ENCODE results near the gene PDX1.

The PDX1 gene

GRCh38 chr13:27919934-27920676 lies at the start of gene PDX1:
PDX1 (plus strand) TSS chr13:27920000; CDS start chr13:27920139, 139 bp downstream.
- Histone ChIP-seq H3K27me3 (ENCODE audit: insufficient read depth, low read depth) (peaks cover 8% of the 10 kb centered on the region; the same call in 1 of the 2 replicates), H3K36me3 (ENCODE audit: insufficient read depth) (no peaks in the 10 kb centered on the region), H3K27ac (no peak within 1 kb of the TSS), H3K9ac (no peak within 1 kb of the TSS), H3K4me2 (peak within 1 kb of the TSS; percentile 42; the same call in 1 of the 2 replicates), H3K4me3 (IDR thresholded peaks at IDR 0.05; ENCODE audit: insufficient read depth, low read depth, low read length) (no peak within 1 kb of the TSS), H4K20me1 (ENCODE audit: insufficient read depth) (no peaks in the 10 kb centered on the region), H2AFZ (ENCODE audit: low read depth) (peak within 1 kb of the TSS; percentile 82), H3K4me1 (ENCODE audit: low read depth, poor library complexity, severe bottlenecking) (peaks cover 6% of the 10 kb centered on the region), H3K79me2 (ENCODE audit: insufficient read depth, low read depth) (no peaks in the 10 kb centered on the region)
- no peak for TF ChIP-seq CTCF (conservative IDR thresholded peaks at IDR 0.05; ENCODE audit: low read depth, low read length)

- Histone ChIP-seq H3K4me2 (no peak overlapping the region), H3K4me1 (ENCODE audit: low read depth, poor library complexity, severe bottlenecking) (no peaks in the 10 kb centered on the region), H4K20me1 (ENCODE audit: insufficient read depth) (no peaks in the 10 kb centered on the region), H3K27me3 (ENCODE audit: insufficient read depth, low read depth) (no peaks in the 10 kb centered on the region), H3K9ac (no peak overlapping the region), H2AFZ (ENCODE audit: low read depth) (no peak overlapping the region), H3K36me3 (ENCODE audit: insufficient read depth) (no peaks in the 10 kb centered on the region), H3K79me2 (ENCODE audit: insufficient read depth, low read depth) (no peaks in the 10 kb centered on the region), H3K27ac (no peak overlapping the region), H3K4me3 (IDR thresholded peaks at IDR 0.05; ENCODE audit: insufficient read depth, low read depth, low read length) (no peak overlapping the region)
- no peak for TF ChIP-seq CTCF (conservative IDR thresholded peaks at IDR 0.05; ENCODE audit: low read depth, low read length)
Measured at GRCh38 chr13:27878274-27878673, 41.5 kb upstream of the PDX1 start.

GRCh38 chr13:27889471-27889870 lies 30.3 kb upstream of the PDX1 start:
- no peak overlapping the region for H3K4me3 ChIP-seq (IDR thresholded peaks at IDR 0.05; ENCODE audit: insufficient read depth, low read depth, low read length)
- H3K27me3 ChIP-seq (ENCODE audit: insufficient read depth, low read depth) = no peaks in the 10 kb centered on the region
- no peak overlapping the region for H3K27ac ChIP-seq
- H3K4me1 ChIP-seq (ENCODE audit: low read depth, poor library complexity, severe bottlenecking) = no peaks in the 10 kb centered on the region
- TF ChIP-seq CTCF (conservative IDR thresholded peaks at IDR 0.05; ENCODE audit: low read depth, low read length) = no peak
- H3K9ac ChIP-seq = no peak overlapping the region
- H3K4me2 ChIP-seq = no peak overlapping the region
- no peaks in the 10 kb centered on the region for H3K36me3 ChIP-seq (ENCODE audit: insufficient read depth)
- no peaks in the 10 kb centered on the region for H4K20me1 ChIP-seq (ENCODE audit: insufficient read depth)
- H2AFZ ChIP-seq (ENCODE audit: low read depth) = no peak overlapping the region
- no peaks in the 10 kb centered on the region for H3K79me2 ChIP-seq (ENCODE audit: insufficient read depth, low read depth)

GRCh38 chr13:27896726-27897125 lies 23.1 kb upstream of the PDX1 start:
- H3K4me2 ChIP-seq = no peak overlapping the region

More at GRCh38 chr13:27896726-27897125, 23.1 kb upstream of the PDX1 start:
- H4K20me1 ChIP-seq (ENCODE audit: insufficient read depth) = no peaks in the 10 kb centered on the region
- no peaks in the 10 kb centered on the region for H3K27me3 ChIP-seq (ENCODE audit: insufficient read depth, low read depth)
- H3K4me3 ChIP-seq (IDR thresholded peaks at IDR 0.05; ENCODE audit: insufficient read depth, low read depth, low read length) = no peak overlapping the region
- no peaks in the 10 kb centered on the region for H3K36me3 ChIP-seq (ENCODE audit: insufficient read depth)
- no peak overlapping the region for H3K27ac ChIP-seq
- no peak for TF ChIP-seq CTCF (conservative IDR thresholded peaks at IDR 0.05; ENCODE audit: low read depth, low read length)
- H2AFZ ChIP-seq (ENCODE audit: low read depth) = no peak overlapping the region
- H3K79me2 ChIP-seq (ENCODE audit: insufficient read depth, low read depth) = no peaks in the 10 kb centered on the region
- no peak overlapping the region for H3K9ac ChIP-seq
- no peaks in the 10 kb centered on the region for H3K4me1 ChIP-seq (ENCODE audit: low read depth, poor library complexity, severe bottlenecking)
